Measurements from ENCODE around the gene ARHGAP27. TPM values are rescaled to one million over a fixed set of nuclear protein-coding genes. Genes with fewer than 3 reads are reported as not detected.

The ARHGAP27 gene
- total and polyA plus RNA-seq, 2 experiments from 2014 or later = 0.59 to 3.4 TPM

- H3K9me3 ChIP-seq (ENCODE audit: low read depth) = no peaks in the 10 kb centered on the region
- no peak overlapping the region for H3K9ac ChIP-seq
- H2AFZ ChIP-seq = no peak overlapping the region
- TF ChIP-seq EZH2 (IDR thresholded peaks at IDR 0.05; ENCODE audit: insufficient read depth, poor library complexity, severe bottlenecking) (no peak), EZH2phosphoT487 (IDR thresholded peaks at IDR 0.05; ENCODE audit: insufficient read depth, low read depth) (no peak)
- H3K4me2 ChIP-seq (ENCODE audit: unreplicated experiment) = no peak overlapping the region
- WGBS, 2 experiments (ENCODE audit: low coverage in 1 of 2, low lambda C conversion rate in 2 of 2, missing lambda C conversion rate in 2 of 2) = 59 to 69% methylated on average over 8 of the region's 8 CpGs
- no peaks in the 10 kb centered on the region for H3K27me3 ChIP-seq (replicated peaks; ENCODE audit: insufficient read depth)
- DNase-seq = no peak
- in situ Hi-C loops (cut with MboI) = loop anchor here (10.0 kb wide), 1 partner anchor 106 kb away; no protein-coding TSS in a partner anchor
- H3K4me1 ChIP-seq (ENCODE audit: insufficient read depth) = 0 out of 2 replicates have a peak, but pooled peaks cover 5% of the 10 kb centered on the region
- no peak overlapping the region for H3K27ac ChIP-seq
- H3K79me2 ChIP-seq (ENCODE audit: insufficient read depth) = no peaks in the 10 kb centered on the region
- no peaks in the 10 kb centered on the region for H3F3A ChIP-seq (ENCODE audit: insufficient read depth)
- H3K9me2 ChIP-seq (ENCODE audit: insufficient read depth) = no peaks in the 10 kb centered on the region
- H3K4me3 ChIP-seq = no peak overlapping the region
- H3K36me3 ChIP-seq (ENCODE audit: low read depth) = no peaks in the 10 kb centered on the region
- H4K20me1 ChIP-seq (ENCODE audit: insufficient read depth) = no peaks in the 10 kb centered on the region
Observed at GRCh38 chr17:45380991-45381390, 51.7 kb downstream of the ARHGAP27 start.

GRCh38 chr17:45380046-45380765, 52.5 kb downstream of the ARHGAP27 start:
- H2AFZ ChIP-seq = no peak overlapping the region
- H3K9me3 ChIP-seq (ENCODE audit: low read depth) = no peaks in the 10 kb centered on the region
- no peaks in the 10 kb centered on the region for H4K20me1 ChIP-seq (ENCODE audit: insufficient read depth)
- no peak for TF ChIP-seq EZH2 (IDR thresholded peaks at IDR 0.05; ENCODE audit: insufficient read depth, poor library complexity, severe bottlenecking)
- TF ChIP-seq EZH2phosphoT487 (IDR thresholded peaks at IDR 0.05; ENCODE audit: insufficient read depth, low read depth) = no peak
- H3K9me2 ChIP-seq (ENCODE audit: insufficient read depth) = no peaks in the 10 kb centered on the region
- in situ Hi-C loops (cut with MboI) = loop anchor here (10.0 kb wide), 1 partner anchor 105 kb away; no protein-coding TSS in a partner anchor
- no peaks in the 10 kb centered on the region for H3K36me3 ChIP-seq (ENCODE audit: low read depth)
- H3F3A ChIP-seq (ENCODE audit: insufficient read depth) = no peaks in the 10 kb centered on the region
- 0 out of 2 replicates have a peak, but pooled peaks cover 5% of the 10 kb centered on the region for H3K4me1 ChIP-seq (ENCODE audit: insufficient read depth)
- no peaks in the 10 kb centered on the region for H3K79me2 ChIP-seq (ENCODE audit: insufficient read depth)
- H3K4me2 ChIP-seq (ENCODE audit: unreplicated experiment) = no peak overlapping the region
- H3K27me3 ChIP-seq (replicated peaks; ENCODE audit: insufficient read depth) = no peaks in the 10 kb centered on the region
- H3K27ac ChIP-seq = no peak overlapping the region
- DNase-seq = no peak
- H3K9ac ChIP-seq = no peak overlapping the region
- 86 to 96% methylated on average over 12 to 13 of the region's 13 CpGs for WGBS, 2 experiments (ENCODE audit: low coverage in 1 of 2, low lambda C conversion rate in 2 of 2, missing lambda C conversion rate in 2 of 2)
- no peak overlapping the region for H3K4me3 ChIP-seq

DNA sequence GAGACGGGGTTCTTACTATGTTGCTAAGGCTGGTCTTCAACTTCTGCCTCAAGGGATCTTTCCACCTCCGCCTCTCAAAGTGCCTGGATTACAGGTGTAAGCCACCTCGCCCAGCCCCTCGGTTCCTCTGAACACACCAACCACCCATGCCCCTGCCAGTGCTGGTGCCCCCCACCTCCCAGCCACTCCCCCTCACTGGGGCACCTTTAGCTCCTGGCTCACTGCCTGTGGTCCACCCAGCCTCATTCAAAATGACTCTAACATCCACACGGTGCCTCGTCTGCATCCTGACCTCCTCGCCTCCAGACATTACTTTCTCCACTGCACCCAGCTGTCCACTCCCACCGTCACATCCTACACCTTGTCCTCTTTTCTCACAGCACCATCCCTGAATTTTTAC, 55.3 kb downstream of the ARHGAP27 start:
- no peak for DNase-seq
- Histone ChIP-seq H3K4me3 (no peak overlapping the region), H4K20me1 (ENCODE audit: insufficient read depth) (no peaks in the 10 kb centered on the region), H3K4me1 (ENCODE audit: insufficient read depth) (peaks cover 25% of the 10 kb centered on the region), H3K79me2 (ENCODE audit: insufficient read depth) (no peaks in the 10 kb centered on the region), H3K4me2 (ENCODE audit: unreplicated experiment) (no peak overlapping the region), H3K27me3 (replicated peaks; ENCODE audit: insufficient read depth) (no peaks in the 10 kb centered on the region), H3K36me3 (ENCODE audit: low read depth) (no peaks in the 10 kb centered on the region), H3F3A (ENCODE audit: insufficient read depth) (peaks cover 7% of the 10 kb centered on the region), H3K27ac (no peak overlapping the region), H3K9ac (no peak overlapping the region), H3K9me3 (ENCODE audit: low read depth) (no peaks in the 10 kb centered on the region), H3K9me2 (ENCODE audit: insufficient read depth) (no peaks in the 10 kb centered on the region), H2AFZ (no peak overlapping the region)
- no peak for TF ChIP-seq EZH2 (IDR thresholded peaks at IDR 0.05; ENCODE audit: insufficient read depth, poor library complexity, severe bottlenecking)
- TF ChIP-seq EZH2phosphoT487 (IDR thresholded peaks at IDR 0.05; ENCODE audit: insufficient read depth, low read depth) = no peak
- 86 to 90% methylated on average over 7 to 8 of the region's 8 CpGs for WGBS, 2 experiments (ENCODE audit: low coverage in 1 of 2, low lambda C conversion rate in 2 of 2, missing lambda C conversion rate in 2 of 2)
- in situ Hi-C loops (cut with MboI) = no loop called here

DNA sequence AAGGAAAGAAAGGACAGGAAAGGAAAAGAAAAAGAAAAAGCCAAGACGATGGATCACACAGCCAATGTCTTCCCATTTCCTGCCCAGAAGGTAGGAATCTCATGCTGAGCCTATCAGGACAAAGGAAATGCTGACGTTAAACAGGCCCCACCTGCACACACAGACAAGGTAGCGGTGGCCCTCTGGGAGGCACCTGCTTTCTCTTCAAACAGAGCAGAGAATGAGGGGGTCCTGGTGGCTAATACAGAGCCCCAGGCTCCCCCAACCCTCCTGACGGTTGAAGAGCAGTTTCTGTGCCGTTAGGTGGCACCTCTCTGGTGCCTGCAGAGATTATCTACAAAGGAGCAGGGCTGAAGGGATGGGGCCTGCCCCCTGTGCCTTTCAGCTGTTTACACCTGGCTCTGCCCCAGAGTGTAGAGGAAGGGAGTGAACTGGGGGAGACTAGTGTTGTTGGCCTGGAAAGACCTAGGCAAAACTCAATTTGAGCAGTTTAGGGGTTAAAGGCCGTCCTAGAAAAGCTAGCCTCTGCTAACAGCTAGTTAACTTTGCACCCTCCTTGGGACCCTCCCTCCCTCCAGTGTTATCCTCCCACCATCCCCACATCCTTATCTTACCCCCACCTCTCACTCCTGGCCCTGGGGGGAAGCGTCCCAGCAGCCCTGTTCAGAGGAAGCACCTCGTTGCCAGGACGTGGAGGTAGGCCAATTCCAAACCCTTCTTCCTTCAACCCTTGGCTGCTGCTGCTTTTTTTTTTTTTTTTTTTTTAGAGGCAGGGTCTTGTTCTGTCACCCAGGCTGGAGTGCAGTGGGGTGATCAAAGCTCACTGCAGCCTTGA, 56.3 kb downstream of the ARHGAP27 start:
- 86 to 93% methylated on average over 9 of the region's 9 CpGs for WGBS, 2 experiments (ENCODE audit: low coverage in 1 of 2, low lambda C conversion rate in 2 of 2, missing lambda C conversion rate in 2 of 2)
- no peak overlapping the region for H2AFZ ChIP-seq
- no peak overlapping the region for H3K27ac ChIP-seq
- peaks cover 13% of the 10 kb centered on the region for H3F3A ChIP-seq (ENCODE audit: insufficient read depth)
- H3K4me3 ChIP-seq = no peak overlapping the region
- TF ChIP-seq EZH2phosphoT487 (IDR thresholded peaks at IDR 0.05; ENCODE audit: insufficient read depth, low read depth) (no peak), EZH2 (IDR thresholded peaks at IDR 0.05; ENCODE audit: insufficient read depth, poor library complexity, severe bottlenecking) (no peak)
- H3K4me2 ChIP-seq (ENCODE audit: unreplicated experiment) = no peak overlapping the region
- no peaks in the 10 kb centered on the region for H3K27me3 ChIP-seq (replicated peaks; ENCODE audit: insufficient read depth)
- no peak overlapping the region for H3K9ac ChIP-seq
- in situ Hi-C loops (cut with MboI) = no loop called here
- H3K9me2 ChIP-seq (ENCODE audit: insufficient read depth) = no peaks in the 10 kb centered on the region
- no peaks in the 10 kb centered on the region for H3K9me3 ChIP-seq (ENCODE audit: low read depth)
- no peak for DNase-seq
- no peaks in the 10 kb centered on the region for H3K79me2 ChIP-seq (ENCODE audit: insufficient read depth)
- H3K36me3 ChIP-seq (ENCODE audit: low read depth) = no peaks in the 10 kb centered on the region
- no peaks in the 10 kb centered on the region for H4K20me1 ChIP-seq (ENCODE audit: insufficient read depth)
- peaks cover 29% of the 10 kb centered on the region for H3K4me1 ChIP-seq (ENCODE audit: insufficient read depth)

Data from GM23248 (cell line).